ENCODE data around the gene ARPC3.
"Not testable (repeated sequence)": the region's sequence is repeated elsewhere in the genome, so short reads cannot be mapped to it uniquely, and the experiment has no call there.

ARPC3 gene

DNA sequence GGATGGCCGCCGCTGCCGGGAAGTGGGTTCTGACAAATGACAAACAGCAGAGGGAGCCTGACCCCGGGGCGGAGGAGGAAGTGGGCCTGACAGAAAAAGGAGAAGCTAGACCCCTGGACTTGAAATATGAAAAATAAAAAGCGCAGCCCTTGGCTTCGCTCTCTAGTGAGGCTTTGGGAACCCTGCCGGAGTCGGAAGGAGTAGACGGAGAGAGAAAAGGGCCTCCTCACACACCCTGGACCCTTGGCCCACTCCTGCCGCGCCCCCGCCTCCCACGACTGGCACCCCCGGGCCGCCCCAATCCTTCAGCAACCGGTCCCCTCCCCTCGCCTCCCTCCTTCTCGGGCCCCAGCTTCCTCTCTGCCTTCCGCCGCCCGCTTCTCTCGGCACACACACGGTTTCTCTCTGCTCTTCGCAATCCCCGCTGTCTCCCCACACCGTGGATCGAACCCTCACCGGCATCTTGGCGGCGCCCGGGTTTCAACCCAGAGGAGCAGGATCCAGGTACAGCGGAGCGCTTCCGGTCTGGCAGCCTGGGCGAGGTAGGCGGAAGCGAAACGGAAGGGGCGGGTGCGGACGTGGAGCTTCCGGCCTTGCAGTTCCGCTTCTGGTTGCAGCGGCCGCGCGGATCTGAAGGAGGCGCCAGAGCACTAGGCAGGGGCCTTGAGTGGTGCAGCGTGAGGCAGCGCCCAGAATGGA, at the start of gene ARPC3:
Gene ARPC3, minus strand, starts transcription at position 539 of the 699 bp plus-strand sequence. Its CDS starts 77 bp downstream, at position 462.
- FAIRE-seq, result peak; percentile 65

DNA sequence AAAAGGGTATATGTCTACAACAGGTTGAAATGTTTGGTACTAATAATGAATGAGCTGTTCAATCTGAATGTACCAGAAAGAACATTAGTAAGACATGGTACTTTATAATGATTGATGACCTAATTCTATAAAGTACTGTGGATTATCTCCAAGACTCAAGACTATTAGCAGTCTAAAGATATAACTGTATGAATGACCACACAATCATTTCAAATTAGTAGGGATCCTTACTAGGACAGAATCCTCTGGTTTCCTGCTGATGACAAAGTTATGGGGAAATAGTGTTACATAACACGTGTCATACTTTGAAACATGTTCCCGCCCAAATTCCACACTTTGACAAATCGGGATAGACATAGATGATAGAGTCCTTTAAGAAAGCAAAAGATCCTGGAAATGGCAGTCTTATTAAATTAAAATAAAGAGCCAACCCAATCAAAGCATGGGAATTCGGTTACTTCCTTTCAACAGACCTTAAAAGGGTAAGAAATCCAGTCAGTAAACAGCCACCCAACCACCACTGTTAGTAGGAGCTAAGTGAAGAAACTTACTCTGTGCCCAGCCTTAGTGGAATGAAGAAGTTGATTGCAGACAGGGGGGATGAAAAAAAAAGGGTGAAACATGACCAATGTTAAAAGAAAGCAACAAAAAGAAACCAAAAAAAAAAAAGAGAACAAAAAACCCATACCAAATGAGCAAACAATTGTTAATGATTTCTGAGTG, 49.0 kb upstream of the ARPC3 start:
- no peak for FAIRE-seq

DNA sequence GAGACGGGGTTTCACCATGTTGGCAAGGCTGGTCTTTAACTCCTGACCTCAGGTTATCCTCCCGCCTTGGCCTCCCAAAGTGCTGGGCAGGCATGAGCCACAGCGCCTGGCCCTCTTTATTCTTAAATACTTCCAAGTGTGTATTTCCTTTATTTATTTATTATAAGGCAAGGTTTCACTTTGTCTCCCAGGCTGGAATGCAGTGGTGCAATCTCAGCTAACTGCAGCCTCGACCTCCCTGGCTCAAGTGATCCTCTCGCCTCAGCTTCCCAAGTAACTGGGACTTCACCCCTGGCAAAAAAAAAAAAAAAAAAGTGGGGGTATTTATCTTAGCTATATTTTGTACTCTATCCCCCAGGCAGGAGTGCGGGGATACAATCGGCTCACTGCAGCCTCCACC, 25.3 kb upstream of the ARPC3 start:
- no peak for FAIRE-seq

DNA sequence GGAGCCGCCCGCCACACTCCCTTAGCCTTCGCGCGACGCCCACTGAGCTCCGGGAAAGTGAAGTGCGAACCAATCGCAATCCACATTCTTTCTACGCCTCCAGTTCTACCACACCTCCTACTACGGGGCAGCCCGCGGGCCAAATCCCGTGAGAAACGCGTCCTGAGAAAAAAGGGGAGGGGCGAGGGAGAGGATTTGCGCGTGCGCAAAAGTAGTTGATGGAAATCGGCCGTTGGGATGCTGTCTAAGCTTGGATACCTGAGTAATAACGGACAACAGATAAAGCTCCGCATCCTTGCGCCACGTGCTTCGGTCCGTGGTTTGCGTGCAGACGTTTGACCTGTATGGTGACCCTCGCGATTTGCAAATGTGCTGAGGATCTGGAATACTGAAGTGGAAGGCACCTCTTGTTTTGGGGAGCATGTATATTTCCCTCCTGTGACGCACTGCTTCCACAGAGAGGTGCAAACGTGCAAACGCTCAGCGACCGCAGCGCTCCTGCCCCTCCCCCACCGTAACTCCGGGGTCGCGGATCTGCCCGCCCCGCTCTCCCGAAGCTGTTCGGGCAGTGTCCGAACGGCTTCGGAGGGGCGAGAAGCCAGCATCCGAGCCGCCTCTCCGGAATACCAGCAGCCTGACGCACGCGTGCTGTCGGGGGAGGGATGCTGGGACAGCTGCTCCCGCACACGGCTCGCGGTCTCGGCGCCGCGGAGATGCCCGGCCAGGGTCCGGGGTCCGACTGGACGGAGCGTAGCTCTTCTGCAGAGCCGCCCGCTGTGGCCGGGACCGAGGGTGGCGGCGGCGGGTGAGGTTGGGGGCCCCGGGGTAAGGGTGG, 18.3 kb upstream of the ARPC3 start, which contains the start of the genes FAM216A and GPN3:
Gene FAM216A, plus strand, starts transcription at position 632 of the 835 bp plus-strand sequence. Its CDS starts 31 bp downstream, at position 663.
Gene GPN3, minus strand, starts transcription at position 44 of the 835 bp plus-strand sequence. CDS start 54 bp downstream, outside the sequence.
- peak; percentile 94 for FAIRE-seq

DNA sequence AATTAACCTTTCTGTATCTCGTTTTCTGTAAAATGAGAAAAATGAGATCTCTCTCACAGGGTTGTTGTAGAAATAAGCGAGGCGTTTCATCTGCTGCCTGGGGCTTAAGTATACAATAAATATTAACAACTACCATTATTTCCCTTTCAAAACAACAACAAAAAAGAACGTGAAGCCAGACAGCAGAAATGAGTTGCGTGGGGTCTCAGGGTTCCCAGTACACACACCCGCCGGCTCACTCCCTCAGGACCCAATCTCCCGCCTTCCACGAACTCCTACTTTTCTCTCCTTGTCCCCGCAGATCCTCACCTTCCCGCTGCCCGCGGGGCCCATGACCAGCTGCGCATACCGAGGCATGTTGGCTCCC, 17.7 kb upstream of the ARPC3 start:
- no peak for FAIRE-seq

DNA sequence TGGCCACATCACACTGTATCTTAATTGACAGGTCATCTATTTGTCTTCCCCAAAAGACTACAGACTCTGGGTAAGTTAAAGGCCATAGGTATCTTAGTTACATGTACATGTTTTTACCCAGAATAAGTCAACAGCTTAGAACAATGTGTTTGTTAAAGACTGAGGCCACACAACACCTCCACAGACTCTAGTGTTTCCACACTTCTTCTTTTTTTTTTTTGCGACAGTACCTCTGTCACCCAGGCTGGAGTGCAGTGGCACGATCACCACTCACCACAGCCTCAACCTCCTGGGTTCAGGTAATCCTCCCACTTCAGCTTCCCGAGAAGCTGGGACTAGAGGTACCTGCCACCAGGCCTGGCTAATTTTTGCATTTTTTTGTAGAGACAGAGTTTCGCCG, 16.7 kb upstream of the ARPC3 start:
- no peak for FAIRE-seq

DNA sequence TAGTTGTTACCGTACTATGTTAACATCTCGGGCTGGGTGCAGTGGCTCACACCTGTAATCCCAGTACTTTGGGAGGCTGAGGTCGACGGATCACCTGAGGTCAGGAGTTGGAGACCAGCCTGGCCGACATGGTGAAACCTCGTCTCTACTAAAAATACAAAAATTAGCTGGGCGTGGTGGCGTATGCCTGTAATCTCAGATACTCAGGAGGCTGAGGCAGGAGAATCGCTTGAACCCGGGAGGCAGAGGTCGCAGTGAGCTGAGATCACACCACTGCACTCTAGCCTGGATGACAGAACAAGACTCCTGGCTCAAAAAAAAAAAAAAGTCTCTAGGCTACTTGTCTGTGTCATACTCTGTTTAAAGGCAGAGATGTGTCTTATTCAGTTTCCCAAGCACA, 15.6 kb upstream of the ARPC3 start:
- FAIRE-seq, result not testable (repeated sequence)

DNA sequence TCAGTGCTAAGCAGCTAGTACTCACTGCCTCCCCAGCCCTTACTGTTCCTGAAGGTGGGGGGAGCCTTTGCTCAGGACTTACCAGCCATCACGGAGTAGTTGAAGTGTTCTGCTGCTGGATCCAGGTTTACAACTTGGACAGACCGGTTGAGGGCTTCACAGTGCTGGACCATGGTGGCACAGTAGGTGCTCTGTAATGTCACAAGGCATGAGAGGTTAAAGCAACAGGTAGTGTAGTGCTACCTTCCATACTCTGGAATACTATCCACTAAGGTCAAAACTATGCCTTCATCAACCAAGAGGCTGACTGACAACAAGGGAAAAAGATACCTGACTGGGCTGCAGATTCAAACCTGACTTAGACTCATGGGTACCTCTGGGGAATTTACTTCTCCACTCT, 14.9 kb upstream of the ARPC3 start:
- FAIRE-seq, result no peak

DNA sequence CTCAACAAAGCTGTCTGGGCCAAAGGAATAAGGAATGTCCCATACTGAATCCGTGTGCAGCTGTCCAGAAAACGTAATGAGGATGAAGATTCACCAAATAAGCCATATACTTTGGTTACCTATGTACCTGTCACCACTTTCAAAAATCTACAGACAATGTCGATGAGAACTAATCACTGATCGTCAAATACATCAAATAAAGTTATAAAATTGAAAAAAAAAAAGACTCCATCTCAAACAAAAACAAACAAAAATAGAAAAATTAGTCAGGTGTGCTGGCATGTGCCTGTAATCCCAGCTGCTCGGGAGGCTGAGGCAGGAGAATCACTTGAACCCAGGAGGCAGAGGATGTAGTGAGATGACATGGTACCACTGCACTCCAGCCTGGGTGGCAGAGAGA, 11.1 kb upstream of the ARPC3 start:
- FAIRE-seq, result not testable (repeated sequence)

DNA sequence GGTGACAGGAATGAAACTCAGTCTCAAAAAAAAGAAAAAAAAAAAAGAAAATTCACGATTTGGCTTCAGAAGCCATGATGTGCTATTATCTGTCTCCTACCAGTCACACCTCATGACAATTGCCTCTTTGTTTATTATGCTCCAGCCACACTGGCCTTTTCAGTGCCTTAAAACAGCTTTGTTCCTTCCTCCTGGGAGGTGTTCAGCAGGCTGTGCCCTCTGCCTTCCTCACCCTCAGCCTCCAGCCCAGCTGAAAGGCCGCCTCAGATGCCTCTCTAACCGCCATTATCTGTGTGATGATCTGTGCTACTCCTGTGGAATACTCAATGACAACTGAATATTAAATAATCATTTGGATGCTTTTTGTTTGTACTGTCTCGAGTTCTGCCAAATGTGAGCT, 8.6 kb upstream of the ARPC3 start:
- FAIRE-seq, result no peak

DNA sequence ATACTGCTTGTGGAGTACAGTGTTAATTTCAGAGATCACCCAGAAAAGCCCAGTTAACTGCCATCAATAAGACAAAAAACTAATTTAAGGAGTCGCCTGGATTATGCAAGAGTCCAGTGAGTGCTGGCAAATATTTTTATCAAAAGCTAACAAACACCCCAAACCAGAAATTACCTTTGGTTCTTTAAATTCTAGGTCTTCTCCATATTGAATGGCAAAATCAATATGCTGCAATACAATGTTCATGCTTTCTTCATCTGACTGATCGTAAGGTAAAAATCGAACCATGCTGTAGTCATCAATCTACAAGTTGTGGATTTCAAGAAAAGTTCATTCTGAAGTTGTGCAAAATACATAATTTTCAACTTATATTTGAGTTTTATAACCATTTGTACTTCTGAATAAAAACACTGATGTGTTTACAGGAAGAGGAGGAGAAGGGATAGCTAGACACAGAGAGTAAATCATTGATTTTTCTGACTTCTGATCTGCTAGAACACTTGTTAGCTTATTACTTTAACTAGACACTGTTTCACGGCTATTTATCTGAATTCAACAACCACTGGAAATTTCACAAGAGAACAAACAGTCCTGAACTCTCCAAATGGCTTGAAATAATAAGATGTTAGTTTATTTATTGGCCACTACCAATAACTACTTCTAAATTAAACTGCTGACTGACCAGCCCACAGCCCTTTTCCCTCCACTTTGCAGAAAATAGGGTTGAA, 3.6 kb upstream of the ARPC3 start:
- FAIRE-seq, result no peak

DNA sequence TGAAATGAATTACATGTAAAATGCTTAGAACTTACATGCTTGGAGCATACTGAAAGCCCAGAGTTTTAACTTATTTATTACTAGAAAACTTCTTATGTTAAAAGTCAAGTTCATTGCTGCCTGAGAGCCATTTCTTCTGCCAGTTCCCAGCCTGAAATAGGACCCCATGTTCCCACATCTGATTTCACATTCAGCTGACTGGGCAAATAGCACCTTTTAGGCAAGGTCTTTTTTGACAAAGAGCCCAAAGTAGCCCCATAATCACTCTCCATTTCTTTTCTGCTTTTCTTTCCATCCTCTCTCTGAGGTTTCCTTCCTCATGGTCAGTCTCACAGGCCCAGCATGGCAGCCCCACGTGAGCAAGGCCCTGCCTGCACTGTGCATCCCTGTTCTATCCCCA, 1.1 kb upstream of the ARPC3 start:
- FAIRE-seq, result no peak

DNA sequence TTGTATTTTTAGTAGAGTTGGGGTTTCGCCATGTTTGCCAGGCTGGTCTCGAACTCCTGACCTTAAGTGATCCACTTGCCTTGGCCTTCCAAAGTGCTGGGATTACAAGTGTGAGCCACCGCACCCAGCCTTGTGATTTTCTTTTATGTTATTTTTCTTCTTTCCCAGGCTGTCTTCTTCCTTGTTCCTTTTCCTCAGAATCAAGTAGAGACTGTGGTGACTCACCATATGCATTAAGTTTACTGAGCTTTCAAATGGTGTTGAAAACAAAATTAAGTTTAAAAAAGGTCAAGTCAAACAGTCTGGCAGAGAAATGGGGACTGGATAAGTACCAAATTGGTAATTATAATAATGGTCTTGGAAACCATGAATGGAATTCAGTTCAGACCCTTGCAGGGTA, 5.7 kb downstream of the ARPC3 start:
- no peak for FAIRE-seq

DNA sequence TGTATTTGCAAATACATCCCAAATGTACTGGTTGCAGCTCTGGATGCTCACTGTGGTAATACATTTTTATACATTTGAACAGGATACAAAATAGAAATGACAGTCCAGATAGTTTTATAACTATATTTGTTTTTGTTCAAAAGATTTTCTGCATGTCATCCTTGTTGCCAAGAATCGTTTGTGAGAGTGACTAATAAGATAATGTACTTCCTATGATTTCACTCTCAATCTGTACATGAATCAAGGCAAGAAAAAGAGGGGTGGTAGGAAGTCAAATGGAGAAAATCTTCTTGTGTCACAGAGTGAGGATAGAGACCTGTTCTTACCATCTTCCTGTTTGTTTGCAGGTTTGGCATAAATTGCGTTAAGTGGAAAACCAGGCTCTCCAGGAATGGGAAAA, 13.9 kb downstream of the ARPC3 start:
- FAIRE-seq, result no peak

DNA sequence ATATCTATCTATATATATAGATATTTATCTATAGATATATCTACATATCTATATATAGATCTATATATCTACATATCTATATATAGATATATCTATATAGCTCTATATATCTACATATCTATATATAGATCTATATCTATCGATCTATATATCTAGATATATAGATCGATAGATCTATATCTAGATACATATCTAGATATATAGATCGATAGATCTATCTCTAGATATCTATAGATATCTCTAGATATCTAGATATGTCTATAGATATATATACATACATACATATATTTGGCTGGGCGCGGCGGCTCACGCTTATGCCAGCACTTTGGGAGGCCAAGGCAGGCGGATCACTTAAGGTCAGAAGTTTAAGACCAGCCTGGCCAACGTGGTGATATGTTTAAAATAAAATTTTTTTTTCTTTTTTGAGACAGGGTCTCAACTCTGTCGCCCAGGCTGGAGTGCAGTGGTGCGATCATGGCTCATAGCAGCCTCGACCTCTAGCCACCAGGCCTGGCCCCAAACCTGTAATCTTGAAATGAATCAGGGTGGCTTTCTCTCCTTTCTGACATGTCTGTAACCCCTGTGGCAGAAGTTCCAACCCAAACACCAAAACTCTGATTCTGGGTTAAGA, 18.1 kb downstream of the ARPC3 start:
- FAIRE-seq, result peak; percentile 81

DNA sequence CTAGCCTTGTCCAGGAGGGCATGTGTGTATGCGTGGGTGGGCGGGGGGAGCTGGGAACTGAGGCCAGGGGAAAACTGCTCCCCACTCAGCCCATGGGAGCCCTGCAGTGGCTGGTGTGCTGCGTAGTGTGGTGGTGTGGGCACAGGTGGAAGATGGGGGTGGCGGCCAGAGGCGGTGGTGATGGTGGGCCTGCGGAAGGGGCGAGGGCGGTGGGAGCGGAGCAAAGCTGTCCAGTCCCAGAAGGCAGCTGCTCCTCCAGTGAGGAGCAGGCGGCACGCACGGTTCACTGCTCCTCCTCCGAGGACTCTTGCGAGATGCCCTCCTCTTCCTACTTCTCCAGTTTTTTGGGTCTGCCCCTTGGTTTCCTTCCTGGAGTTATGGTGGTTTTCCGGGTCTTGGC, 20.5 kb downstream of the ARPC3 start:
- not testable (repeated sequence) for FAIRE-seq

DNA sequence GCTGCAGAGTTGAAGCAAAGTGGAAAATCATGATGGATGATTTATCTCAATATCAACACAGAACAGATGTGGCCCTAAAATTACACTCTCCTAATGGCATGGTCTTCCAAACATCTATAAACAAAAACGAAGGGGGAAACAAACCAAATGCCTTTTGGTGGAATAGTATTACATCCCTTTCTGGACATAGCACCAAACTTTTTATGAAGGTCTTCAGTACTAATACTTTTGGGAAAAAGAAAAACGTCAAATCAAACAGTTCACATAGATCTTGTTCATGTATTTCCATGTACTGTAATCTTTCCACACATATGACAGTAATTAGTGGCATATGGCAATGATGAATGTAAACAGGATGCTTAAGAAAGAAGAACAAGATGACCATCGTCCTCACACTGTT, 23.7 kb downstream of the ARPC3 start:
- peak; percentile 96 for FAIRE-seq

DNA sequence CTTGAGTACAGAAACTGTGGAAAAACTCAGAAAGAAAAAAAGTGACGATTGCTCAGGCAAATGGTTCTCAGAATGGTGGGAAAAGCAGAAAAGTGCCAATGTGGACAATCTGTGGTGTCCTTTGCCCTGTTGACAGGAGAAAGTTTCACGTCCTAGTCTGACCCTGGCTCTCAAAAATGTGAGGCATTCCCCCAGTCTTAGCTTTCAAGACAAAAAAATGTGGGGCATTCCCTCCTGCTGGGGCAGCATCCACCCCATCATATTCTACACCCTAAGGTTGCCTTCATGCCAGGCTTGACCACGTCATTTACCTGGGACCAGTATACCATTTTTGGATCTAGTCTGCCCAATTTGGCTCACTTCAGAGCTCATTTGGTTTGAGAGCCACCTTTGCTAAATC, 25.9 kb downstream of the ARPC3 start:
- FAIRE-seq, result no peak

DNA sequence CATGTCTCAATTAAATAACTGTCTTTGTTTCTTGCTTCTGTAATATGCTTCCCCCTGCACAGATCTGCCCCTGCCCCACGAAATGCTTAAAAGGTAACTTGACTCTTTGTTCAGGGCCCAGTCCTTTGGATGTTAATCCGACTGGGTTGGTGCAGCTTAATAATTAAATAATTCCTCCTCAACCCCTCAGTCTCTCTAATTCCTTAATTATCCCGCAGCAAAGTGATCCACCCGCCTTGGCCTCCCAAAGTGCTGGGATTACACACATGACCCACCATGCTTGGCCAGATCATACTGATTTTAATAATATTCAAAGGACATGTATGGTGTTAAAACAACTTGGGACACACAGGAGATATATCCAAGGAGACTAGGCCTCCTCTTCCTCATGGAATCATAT, 28.4 kb downstream of the ARPC3 start:
- no peak for FAIRE-seq

DNA sequence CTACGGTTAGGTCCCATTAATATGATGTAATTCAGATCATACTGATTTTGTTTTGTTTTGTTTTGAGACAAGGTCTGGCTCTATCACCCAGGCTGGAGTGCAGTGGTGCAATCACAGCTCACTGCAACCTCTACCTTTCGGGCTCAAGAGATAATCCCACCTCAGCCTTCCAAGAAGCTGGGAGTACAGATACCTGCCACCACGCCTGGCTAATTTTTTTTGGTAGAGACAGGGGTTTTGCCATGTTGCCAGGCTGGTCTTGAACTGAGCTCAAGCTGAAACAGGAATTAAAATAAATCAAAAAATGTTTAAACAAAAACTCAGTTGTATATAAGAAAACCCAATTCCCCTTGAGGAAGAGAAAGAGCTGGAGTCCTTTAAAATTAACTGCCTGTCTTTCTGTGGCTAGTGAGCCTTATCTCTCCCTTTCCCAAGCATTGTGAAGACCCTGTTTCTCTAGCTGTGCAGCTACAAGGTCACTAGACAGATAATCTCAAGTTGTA, 28.9 kb downstream of the ARPC3 start:
- no peak for FAIRE-seq

DNA sequence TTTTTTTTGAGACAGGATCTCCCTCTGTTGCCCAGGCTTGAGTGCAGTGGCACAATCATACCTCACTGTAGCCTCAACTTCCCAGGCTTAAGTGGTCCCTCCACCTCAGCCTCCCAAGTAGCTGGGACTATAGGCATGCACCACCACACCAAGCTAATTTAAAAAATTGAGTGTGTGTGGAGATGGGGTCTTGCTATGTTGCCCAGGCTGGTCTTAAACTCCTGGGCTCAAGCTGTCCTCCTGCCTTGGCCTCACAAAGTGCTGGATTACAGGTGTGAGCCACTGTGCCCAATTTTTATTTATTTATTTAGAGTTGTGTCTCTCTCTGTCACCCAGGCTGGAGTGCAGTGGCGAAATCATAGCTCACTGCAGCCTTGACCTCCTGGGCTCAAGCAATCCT, 29.5 kb downstream of the ARPC3 start:
- FAIRE-seq, result not testable (repeated sequence)

DNA sequence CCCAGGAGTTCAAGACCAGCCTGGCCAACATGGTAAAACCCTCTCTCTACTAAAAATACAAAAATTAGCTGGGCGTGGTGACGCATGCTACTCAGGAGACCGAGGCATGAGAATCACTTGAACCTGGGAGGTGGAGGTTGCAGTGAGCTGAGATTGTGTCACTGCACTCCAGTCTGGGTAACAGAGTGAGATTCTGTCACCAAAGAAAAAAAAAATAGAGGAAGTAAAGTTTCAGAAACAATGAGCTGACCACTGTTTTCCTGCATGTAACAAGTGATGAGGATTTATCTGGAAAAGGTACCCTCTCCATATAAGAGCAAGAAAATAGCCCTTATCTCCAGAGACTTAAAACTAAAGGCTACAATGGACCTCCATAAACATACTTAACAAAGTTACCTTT, 33.0 kb downstream of the ARPC3 start:
- not testable (repeated sequence) for FAIRE-seq
